Neural cell (in vitro differentiated cells): Measurements from ENCODE around the gene MXD3. TPM values are rescaled to one million over a fixed set of nuclear protein-coding genes. Genes with fewer than 3 reads are reported as not detected.

Source experiments
- H2AFZ ChIP-seq: fragments of 200-600, 300-800 bp; sonication (generic), shearing (Covaris generic); 2 replicates; pipeline ENCODE4 v1.6.0; 2014; ENCODE audit warnings: low read depth, mild to moderate bottlenecking, antibody characterized with exemption, low read length, moderate library complexity
- H3F3A ChIP-seq: fragments of 200-600 bp; shearing (Covaris generic); 2 replicates; pipeline ENCODE4 v1.6.1; 2016; ENCODE audit warnings: mild to moderate bottlenecking, moderate library complexity, mixed read lengths, antibody characterized with exemption, low read length; ENCODE audit not compliant: insufficient read depth, poor library complexity, severe bottlenecking
- H3K27ac ChIP-seq: fragments of 200-600, 300-800 bp; sonication (generic), shearing (Covaris generic); 2 replicates; pipeline ENCODE4 v1.5.1; 2014; ENCODE audit warnings: mild to moderate bottlenecking, low read length, moderate library complexity
- H3K27me3 ChIP-seq: fragments of 300-800, 200-600 bp; sonication (generic), shearing (Covaris generic); 2 replicates; pipeline ENCODE4 v1.6.0; 2014; ENCODE audit warnings: mild to moderate bottlenecking, low read depth, low read length, moderate library complexity; ENCODE audit not compliant: insufficient read depth
- H3K36me3 ChIP-seq: fragments of 300-800, 200-600 bp; sonication (generic), shearing (Covaris generic); 2 replicates; pipeline ENCODE4 v1.5.1; 2014; ENCODE audit warnings: mild to moderate bottlenecking, antibody characterized with exemption, low read length, moderate library complexity; ENCODE audit not compliant: insufficient read depth
- H3K4me2 ChIP-seq: fragments of 300-800, 200-600 bp; sonication (generic), shearing (Covaris generic); 2 replicates; pipeline ENCODE4 v1.6.0; 2014; ENCODE audit warnings: mild to moderate bottlenecking, low read length
- H3K4me3 ChIP-seq: fragments of 300-800, 200-600 bp; sonication (generic), shearing (Covaris generic); 2 replicates; pipeline ENCODE4 v1.5.1; 2014; ENCODE audit warnings: mild to moderate bottlenecking, low read length, moderate library complexity
- H3K79me2 ChIP-seq: fragments of 200-600 bp; shearing (Covaris generic); replicated peaks from 2 replicates; pipeline ENCODE4 v1.6.0; 2014; ENCODE audit warnings: mild to moderate bottlenecking, low read length, moderate library complexity; ENCODE audit not compliant: insufficient read depth
- H3K9ac ChIP-seq: fragments of 300-800, 200-600 bp; sonication (generic), shearing (Covaris generic); 2 replicates; pipeline ENCODE4 v1.6.1; 2016; ENCODE audit warnings: mild to moderate bottlenecking, low read length, mixed read lengths
- H3K9me2 ChIP-seq: fragments of 200-600 bp; shearing (Covaris generic); 2 replicates; pipeline ENCODE4 v1.6.1; 2016; ENCODE audit warnings: mild to moderate bottlenecking, low read length, mixed read lengths; ENCODE audit not compliant: insufficient read depth
- H3K9me3 ChIP-seq: fragments of 200-600, 300-800 bp; sonication (generic), shearing (Covaris generic); 2 replicates; pipeline ENCODE4 v1.6.1; 2016; ENCODE audit warnings: mild to moderate bottlenecking, mixed run types, low read length, moderate library complexity, mixed read lengths
- H4K20me1 ChIP-seq: fragments of 200-600 bp; shearing (Covaris generic); 2 replicates; pipeline ENCODE4 v1.6.1; 2016; ENCODE audit warnings: mild to moderate bottlenecking, mixed run types; ENCODE audit not compliant: insufficient read depth
- EP300 ChIP-seq: fragments of 450-650 bp; conservative IDR thresholded peaks from 2 replicates; pipeline ENCODE4 v1.6.1; 2014; ENCODE audit warnings: antibody characterized with exemption, mild to moderate bottlenecking, moderate library complexity; ENCODE audit not compliant: poor library complexity, severe bottlenecking
- MXI1 ChIP-seq: fragments of 450-650 bp; conservative IDR thresholded peaks from 2 replicates; pipeline ENCODE4 v1.6.1; 2014; ENCODE audit warnings: antibody characterized with exemption, mild to moderate bottlenecking; ENCODE audit not compliant: poor library complexity, severe bottlenecking
- POLR2AphosphoS5 ChIP-seq: IDR thresholded peaks from 2 replicates; pipeline ENCODE4 v1.6.1; 2012
- RAD21 ChIP-seq: fragments of 450-650 bp; conservative IDR thresholded peaks from 2 replicates; pipeline ENCODE4 v1.6.1; 2014; ENCODE audit warnings: antibody characterized with exemption, mild to moderate bottlenecking, moderate library complexity
- SMC3 ChIP-seq: fragments of 450-650 bp; conservative IDR thresholded peaks from 2 replicates; pipeline ENCODE4 v1.6.1; 2014; ENCODE audit warnings: antibody characterized with exemption, mild to moderate bottlenecking, moderate library complexity; ENCODE audit not compliant: poor library complexity
- TAF1 ChIP-seq: IDR thresholded peaks from 2 replicates; pipeline ENCODE4 v1.6.1; 2012; ENCODE audit warnings: low read depth
- polyA plus RNA-seq: library from polyadenylated mRNA; depleted of rRNA; stranded (reverse); fragments of >200 nt; gene quantifications from 2 replicates; pipeline ENCODE4 v1.2.3, GENCODE V29; 2014
- TF ChIP-seq, protein P1 (sequence below): fragments of 450-650 bp; IDR thresholded peaks from 2 replicates; pipeline ENCODE4 v1.5.1; 2014; ENCODE audit warnings: antibody characterized with exemption, mild to moderate bottlenecking, moderate library complexity; ENCODE audit not compliant: poor library complexity, severe bottlenecking
- TF ChIP-seq, protein P2 (sequence below): IDR thresholded peaks from 2 replicates; pipeline ENCODE4 v1.6.1; 2012; ENCODE audit warnings: borderline replicate concordance

The MXD3 gene
- polyA plus RNA-seq, 1 donor from 2014 or later: 9.3 TPM

DNA sequence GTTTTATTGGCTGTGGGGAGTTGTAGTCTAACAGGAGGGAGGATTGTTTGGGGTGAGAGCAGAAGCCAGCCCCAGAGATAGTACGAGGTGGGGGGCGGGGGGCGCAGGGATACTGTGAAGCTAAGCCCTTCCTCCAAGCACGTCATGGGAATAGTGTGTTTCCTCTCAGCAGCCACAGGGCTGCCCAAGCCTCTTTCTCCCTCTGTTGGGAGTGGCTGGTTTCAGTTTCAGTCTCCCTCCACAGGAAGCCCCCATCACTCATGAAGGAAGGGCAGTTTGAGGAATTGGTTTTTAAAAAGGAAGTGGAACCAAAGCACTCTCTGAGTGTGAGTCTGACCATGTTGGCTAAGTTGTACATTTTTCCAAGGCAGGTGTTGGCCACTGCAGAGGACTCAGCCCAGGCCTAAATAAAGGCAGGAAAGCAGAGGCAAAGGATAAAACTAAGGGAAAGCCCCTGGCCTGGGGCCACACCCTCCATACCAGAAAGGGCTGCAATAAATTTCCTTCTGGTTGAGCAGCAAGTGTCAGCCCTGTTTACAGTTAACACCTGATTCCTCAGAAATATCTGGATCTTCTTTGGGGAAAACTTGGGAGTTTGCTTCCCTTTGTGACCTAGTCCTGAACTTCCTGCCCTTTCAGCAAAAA lies 11.3 kb downstream of the MXD3 start:
- Histone ChIP-seq H3K9me2 (no peaks in the 10 kb centered on the region), H3K36me3 (no peaks in the 10 kb centered on the region), H2AFZ (no peak overlapping the region), H3K27ac (no peak overlapping the region), H3K27me3 (no peaks in the 10 kb centered on the region), H3K4me2 (no peak overlapping the region), H3K9ac (no peak overlapping the region), H3K4me3 (no peak overlapping the region), H3K79me2 (peaks cover 16% of the 10 kb centered on the region), H3F3A (no peaks in the 10 kb centered on the region), H3K9me3 (no peaks in the 10 kb centered on the region), H4K20me1 (no peaks in the 10 kb centered on the region)
- TF ChIP-seq, protein P1, sequence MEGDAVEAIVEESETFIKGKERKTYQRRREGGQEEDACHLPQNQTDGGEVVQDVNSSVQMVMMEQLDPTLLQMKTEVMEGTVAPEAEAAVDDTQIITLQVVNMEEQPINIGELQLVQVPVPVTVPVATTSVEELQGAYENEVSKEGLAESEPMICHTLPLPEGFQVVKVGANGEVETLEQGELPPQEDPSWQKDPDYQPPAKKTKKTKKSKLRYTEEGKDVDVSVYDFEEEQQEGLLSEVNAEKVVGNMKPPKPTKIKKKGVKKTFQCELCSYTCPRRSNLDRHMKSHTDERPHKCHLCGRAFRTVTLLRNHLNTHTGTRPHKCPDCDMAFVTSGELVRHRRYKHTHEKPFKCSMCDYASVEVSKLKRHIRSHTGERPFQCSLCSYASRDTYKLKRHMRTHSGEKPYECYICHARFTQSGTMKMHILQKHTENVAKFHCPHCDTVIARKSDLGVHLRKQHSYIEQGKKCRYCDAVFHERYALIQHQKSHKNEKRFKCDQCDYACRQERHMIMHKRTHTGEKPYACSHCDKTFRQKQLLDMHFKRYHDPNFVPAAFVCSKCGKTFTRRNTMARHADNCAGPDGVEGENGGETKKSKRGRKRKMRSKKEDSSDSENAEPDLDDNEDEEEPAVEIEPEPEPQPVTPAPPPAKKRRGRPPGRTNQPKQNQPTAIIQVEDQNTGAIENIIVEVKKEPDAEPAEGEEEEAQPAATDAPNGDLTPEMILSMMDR: no peak
- TF ChIP-seq SMC3 (no peak), RAD21 (no peak), POLR2AphosphoS5 (no peak)

DNA sequence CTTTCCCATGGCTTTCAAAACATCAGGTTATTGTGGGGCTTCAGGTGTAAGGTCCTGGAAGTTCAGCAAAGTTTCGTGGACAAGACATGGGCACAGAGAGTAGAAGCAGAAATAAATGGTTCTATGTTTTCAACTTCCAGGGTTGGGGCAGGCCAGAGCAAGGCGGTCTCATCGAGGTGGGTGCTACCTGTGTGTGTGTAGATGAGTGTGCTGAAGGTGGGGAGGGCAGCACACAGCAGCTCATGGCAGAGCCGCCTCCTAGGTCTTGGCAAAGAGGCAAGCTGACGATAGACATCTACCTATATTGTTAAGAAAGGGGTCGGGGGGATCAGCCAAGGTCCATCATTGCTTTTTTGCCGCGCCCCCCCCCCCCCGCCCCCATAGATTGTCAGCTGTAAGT lies 12.0 kb downstream of the MXD3 start:
- Histone ChIP-seq H3K9me2 (no peaks in the 10 kb centered on the region), H3K27me3 (no peaks in the 10 kb centered on the region), H3K9me3 (no peaks in the 10 kb centered on the region), H3K79me2 (peaks cover 12% of the 10 kb centered on the region), H2AFZ (no peak overlapping the region), H3K27ac (no peak overlapping the region), H3K4me3 (no peak overlapping the region), H3F3A (no peaks in the 10 kb centered on the region), H3K36me3 (no peaks in the 10 kb centered on the region), H3K9ac (no peak overlapping the region), H4K20me1 (no peaks in the 10 kb centered on the region), H3K4me2 (no peak overlapping the region)
- TF ChIP-seq MXI1 (no peak), TAF1 (no peak), SMC3 (no peak), RAD21 (no peak), EP300 (no peak)
- TF ChIP-seq, protein P2, sequence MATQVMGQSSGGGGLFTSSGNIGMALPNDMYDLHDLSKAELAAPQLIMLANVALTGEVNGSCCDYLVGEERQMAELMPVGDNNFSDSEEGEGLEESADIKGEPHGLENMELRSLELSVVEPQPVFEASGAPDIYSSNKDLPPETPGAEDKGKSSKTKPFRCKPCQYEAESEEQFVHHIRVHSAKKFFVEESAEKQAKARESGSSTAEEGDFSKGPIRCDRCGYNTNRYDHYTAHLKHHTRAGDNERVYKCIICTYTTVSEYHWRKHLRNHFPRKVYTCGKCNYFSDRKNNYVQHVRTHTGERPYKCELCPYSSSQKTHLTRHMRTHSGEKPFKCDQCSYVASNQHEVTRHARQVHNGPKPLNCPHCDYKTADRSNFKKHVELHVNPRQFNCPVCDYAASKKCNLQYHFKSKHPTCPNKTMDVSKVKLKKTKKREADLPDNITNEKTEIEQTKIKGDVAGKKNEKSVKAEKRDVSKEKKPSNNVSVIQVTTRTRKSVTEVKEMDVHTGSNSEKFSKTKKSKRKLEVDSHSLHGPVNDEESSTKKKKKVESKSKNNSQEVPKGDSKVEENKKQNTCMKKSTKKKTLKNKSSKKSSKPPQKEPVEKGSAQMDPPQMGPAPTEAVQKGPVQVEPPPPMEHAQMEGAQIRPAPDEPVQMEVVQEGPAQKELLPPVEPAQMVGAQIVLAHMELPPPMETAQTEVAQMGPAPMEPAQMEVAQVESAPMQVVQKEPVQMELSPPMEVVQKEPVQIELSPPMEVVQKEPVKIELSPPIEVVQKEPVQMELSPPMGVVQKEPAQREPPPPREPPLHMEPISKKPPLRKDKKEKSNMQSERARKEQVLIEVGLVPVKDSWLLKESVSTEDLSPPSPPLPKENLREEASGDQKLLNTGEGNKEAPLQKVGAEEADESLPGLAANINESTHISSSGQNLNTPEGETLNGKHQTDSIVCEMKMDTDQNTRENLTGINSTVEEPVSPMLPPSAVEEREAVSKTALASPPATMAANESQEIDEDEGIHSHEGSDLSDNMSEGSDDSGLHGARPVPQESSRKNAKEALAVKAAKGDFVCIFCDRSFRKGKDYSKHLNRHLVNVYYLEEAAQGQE: no peak
- TF ChIP-seq, protein P1: no peak
